Measurements from ENCODE around the gene DDIT4. TPM values are rescaled to one million over a fixed set of nuclear protein-coding genes. Genes with fewer than 3 reads are reported as not detected.
A peak's percentile ranks its signal among the peaks of the same experiment; 100 is the strongest.

Gene DDIT4
- total and polyA plus RNA-seq, 9 of the 15 experiments (the other 6 are each of a cell fraction or from before 2014, with no cell fraction given): 8.2 to 675 (median 159) TPM

- TF ChIP-seq ZNF589 (CRISPR knock-in tag; IDR thresholded peaks at IDR 0.05; ENCODE audit: low read depth) (peak; percentile 90; the same call in 1 of the 2 replicates), ZNF121 (CRISPR knock-in tag; conservative IDR thresholded peaks at IDR 0.05) (no peak; the same call in 1 of the 2 replicates), JUND (IDR thresholded peaks at IDR 0.05; ENCODE audit: borderline replicate concordance, low read depth, low read length) (peak; percentile 63), JUND (tag; IDR thresholded peaks at IDR 0.05; ENCODE audit: borderline replicate concordance, low read depth, low read length) (peak; percentile 49; the same call in 2 of the 3 replicates), TRIM24 (IDR thresholded peaks at IDR 0.05) (peak; percentile 4 to 42; a peak in 1 of 4 replicates), ZNF263 (CRISPR knock-in tag; IDR thresholded peaks at IDR 0.05; ENCODE audit: borderline replicate concordance) (no peak), MEIS2 (IDR thresholded peaks at IDR 0.05; ENCODE audit: partially characterized antibody) (no peak), FOXO4 (CRISPR knock-in tag; IDR thresholded peaks at IDR 0.05) (0 out of 2 replicates have a peak, but pooled peaks have one; percentile 42), ZNF395 (CRISPR knock-in tag; IDR thresholded peaks at IDR 0.05) (peak; percentile 68; the same call in 1 of the 2 replicates), ZC3H4 (CRISPR knock-in tag; IDR thresholded peaks at IDR 0.05; ENCODE audit: borderline replicate concordance) (peak; percentile 94), ZNF75A (CRISPR knock-in tag; IDR thresholded peaks at IDR 0.05) (peak; percentile 69; the same call in 1 of the 2 replicates), CBX1 (IDR thresholded peaks at IDR 0.05; ENCODE audit: low read depth) (peak; percentile 96; the same call in 1 of the 2 replicates), RHOXF2B (CRISPR knock-in tag; conservative IDR thresholded peaks at IDR 0.05) (0 out of 2 replicates have a peak, but pooled peaks have one; percentile 13), ATF2 (CRISPR knock-in tag; IDR thresholded peaks at IDR 0.05) (peak; percentile 31; the same call in 1 of the 2 replicates), THRAP3 (IDR thresholded peaks at IDR 0.05; ENCODE audit: borderline replicate concordance) (no peak), ETV1 (tag; conservative IDR thresholded peaks at IDR 0.05; ENCODE audit: low read depth) (peak; percentile 98), GABPB1 (CRISPR knock-in tag; IDR thresholded peaks at IDR 0.05) (peak; percentile 86), SAFB (IDR thresholded peaks at IDR 0.05; ENCODE audit: borderline replicate concordance, low read depth, low read length) (no peak), ZNF384 (IDR thresholded peaks at IDR 0.05; ENCODE audit: low read depth, low read length) (no peak), ZEB2 (IDR thresholded peaks at IDR 0.05) (peak; percentile 42; the same call in 1 of the 2 replicates), RBFOX2 (IDR thresholded peaks at IDR 0.05; ENCODE audit: low read depth, low read length) (no peak), EP300 (IDR thresholded peaks at IDR 0.05; ENCODE audit: low read length) (peak; percentile 74), PTTG1 (tag; IDR thresholded peaks at IDR 0.05; ENCODE audit: low read depth) (no peak), HNRNPLL (IDR thresholded peaks at IDR 0.05; ENCODE audit: low read depth, low read length, poor library complexity, severe bottlenecking) (peak; percentile 50), HDAC3 (IDR thresholded peaks at IDR 0.05; ENCODE audit: borderline replicate concordance, partially characterized antibody) (no peak), ZFP36 (IDR thresholded peaks at IDR 0.05; ENCODE audit: low read depth, low read length, partially characterized antibody) (peak; percentile 3)
Observed at GRCh38 chr10:72297281-72297804, 23.6 kb downstream of the DDIT4 start (continued).
